CD4-positive, alpha-beta memory T cell (primary cell): Measurements from ENCODE around the gene PDE4D. TPM values are rescaled to one million over a fixed set of nuclear protein-coding genes. Genes with fewer than 3 reads are reported as not detected.

Experiments used
- CTCF ChIA-PET: fragments of 350-600 bp; sonication (Branson Sonifier 250); formaldehyde crosslinking; loops from one replicate; lab custom pipeline; 2021; ENCODE audit warnings: inconsistent platforms; ENCODE audit not compliant: partially characterized antibody; lab: Charles Lee
- POLR2A ChIA-PET: fragments of 350-600 bp; sonication (Branson Sonifier 250); formaldehyde crosslinking; loops from one replicate; lab custom pipeline; 2021; ENCODE audit not compliant: partially characterized antibody; lab: Charles Lee
- DNase-seq, 5 donors: peaks; one replicate each; pipeline versions ENCODE4 v3.0.0 to v3.0.0-alpha.2; 2020 to 2022; ENCODE audit warnings: mixed read lengths in 1 of 5
- H3K27ac ChIP-seq: one replicate; pipeline ENCODE4 v1.7.0; 2013; ENCODE audit warnings: low read depth, low read length
- H3K27me3 ChIP-seq: 2 replicates; pipeline ENCODE4 v1.7.0; 2013; ENCODE audit warnings: mild to moderate bottlenecking, low read length, moderate library complexity; ENCODE audit not compliant: insufficient read depth
- H3K36me3 ChIP-seq: 2 replicates; pipeline ENCODE4 v1.7.0; 2013; ENCODE audit warnings: mild to moderate bottlenecking, low read length, moderate library complexity; ENCODE audit not compliant: insufficient read depth
- H3K4me1 ChIP-seq: 2 replicates; pipeline ENCODE4 v1.7.0; 2013; ENCODE audit warnings: mild to moderate bottlenecking, low read length, moderate library complexity; ENCODE audit not compliant: insufficient read depth
- H3K4me3 ChIP-seq, 2 donors: one replicate each; pipeline ENCODE4 v1.7.0; 2013; ENCODE audit warnings: low read length in 2 of 2, mild to moderate bottlenecking in 1 of 2
- H3K9me3 ChIP-seq, 2 donors: one replicate each; pipeline ENCODE4 v1.7.0; 2013; ENCODE audit warnings: low read length in 2 of 2, control low read depth in 1 of 2; ENCODE audit not compliant: control insufficient read depth in 1 of 2
- H3K27ac Mint-ChIP-seq, 7 donors: one replicate each; pipeline ENCODE4 v1.8.0; 2020 to 2021; ENCODE audit warnings: mixed read lengths in 7 of 7, mild to moderate bottlenecking in 6 of 7, inconsistent platforms in 3 of 7, moderate library complexity in 3 of 7
- H3K27me3 Mint-ChIP-seq, 2 donors: one replicate each; pipeline ENCODE4 v1.8.0; 2020 to 2021; ENCODE audit warnings: mixed read lengths in 2 of 2
- H3K36me3 Mint-ChIP-seq, 2 donors: one replicate each; pipeline ENCODE4 v1.8.0; 2020 to 2021; ENCODE audit warnings: mixed read lengths in 2 of 2, inconsistent platforms in 1 of 2, mild to moderate bottlenecking in 1 of 2
- H3K4me1 Mint-ChIP-seq, 4 donors: one replicate each; pipeline ENCODE4 v1.8.0; 2020 to 2021; ENCODE audit warnings: mixed read lengths in 4 of 4, mild to moderate bottlenecking in 1 of 4
- H3K4me3 Mint-ChIP-seq, 8 donors: one replicate each; pipeline ENCODE4 v1.8.0; 2020 to 2021; ENCODE audit warnings: mixed read lengths in 8 of 8, mild to moderate bottlenecking in 7 of 8, moderate library complexity in 6 of 8, inconsistent platforms in 3 of 8
- H3K9me3 Mint-ChIP-seq, 8 donors: one replicate each; pipeline ENCODE4 v1.8.0; 2020 to 2021; ENCODE audit warnings: mixed read lengths in 8 of 8, mild to moderate bottlenecking in 5 of 8, inconsistent platforms in 3 of 8, moderate library complexity in 1 of 8
- intact Hi-C: fragments of 100-400 bp; cut with micrococcal nuclease; formaldehyde crosslinking; loops from one replicate; pipeline ENCODE4 v1.15.1; 2023
- polyA plus RNA-seq, 2 donors: library from polyadenylated mRNA; unstranded; fragments of 300-500 nt; fragmentation: Illumina TruSeq; gene quantifications; one replicate each; pipeline ENCODE4 v1.2.3, GENCODE V29; 2021
- total RNA-seq, 2 experiments: library from RNA; stranded (reverse); gene quantifications; one replicate each; pipeline ENCODE4 v1.2.3, GENCODE V29; 2021

Gene PDE4D
- total and polyA plus RNA-seq, 4 experiments from 2014 or later = 12.3 to 49.7 (median 30.3) TPM

DNA sequence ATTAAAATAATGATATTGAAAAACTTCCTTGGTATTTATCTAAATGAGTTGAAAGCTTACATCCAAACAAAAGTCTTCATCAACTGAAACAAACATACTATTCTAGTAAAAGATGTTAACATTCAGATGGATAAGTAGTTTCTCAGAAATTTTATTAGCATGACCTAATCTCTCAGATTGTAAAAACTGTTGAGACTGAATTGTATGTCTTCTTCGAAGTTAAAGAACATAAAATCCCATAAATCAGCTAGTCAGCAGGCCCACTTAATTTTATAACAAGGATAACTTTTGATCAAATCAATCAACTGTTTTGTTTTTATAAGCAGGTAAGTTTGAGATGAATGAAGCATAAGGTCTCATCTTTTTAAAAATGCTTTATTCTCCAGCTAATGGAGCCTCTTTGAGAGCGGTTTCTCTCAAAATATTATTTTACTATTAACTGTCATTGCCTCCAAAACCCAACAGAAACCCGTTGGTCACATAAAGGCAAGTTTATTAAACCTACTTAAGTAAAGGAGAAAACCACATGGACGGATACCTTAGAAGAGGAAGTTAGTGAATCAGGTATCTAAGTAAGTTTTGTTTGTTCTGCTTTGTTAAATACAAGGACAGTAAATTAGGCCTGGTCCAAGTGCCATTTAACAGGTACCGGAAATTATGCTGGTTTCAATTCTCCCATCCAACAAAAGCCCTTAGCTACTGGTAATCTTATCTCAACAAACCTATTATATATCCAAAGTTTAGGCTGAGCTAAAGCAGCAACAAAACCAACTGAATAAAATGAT lies 457.0 kb downstream of the PDE4D start:
- intact Hi-C loops = no loop called here

DNA sequence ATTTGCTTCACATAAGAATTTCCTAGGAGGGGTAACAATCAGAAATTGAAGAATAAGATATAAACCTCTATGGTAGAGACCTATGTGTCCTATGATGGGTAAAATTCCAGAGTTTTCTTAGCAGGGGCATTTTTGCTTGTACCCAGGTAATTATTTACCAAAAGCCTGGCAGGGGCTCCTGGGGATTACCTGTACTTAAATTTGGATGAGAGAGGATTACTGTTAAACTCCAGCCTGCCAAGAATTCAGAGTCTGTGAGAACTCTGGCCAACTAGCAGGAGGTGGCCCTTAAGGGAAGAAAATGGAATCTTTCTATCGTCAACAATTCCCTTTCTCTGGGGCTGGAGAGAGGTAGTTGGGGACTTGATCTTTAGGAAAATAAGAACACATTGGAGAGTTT lies 460.4 kb downstream of the PDE4D start:
- ChIA-PET POLR2A (no interaction called here), CTCF (no interaction called here)
- intact Hi-C loops = no loop called here

More for the DNA sequence above, 457.0 kb downstream of the PDE4D start:
- no peak overlapping the region for H3K4me3 ChIP-seq
- no peak for DNase-seq
- H3K9me3 ChIP-seq = no peaks in the 10 kb centered on the region
- no peaks in the 10 kb centered on the region for H3K27me3 ChIP-seq
- H3K4me1 ChIP-seq = no peaks in the 10 kb centered on the region
- H3K4me3 Mint-ChIP-seq = no peak overlapping the region
- POLR2A ChIA-PET = no interaction called here
- H3K36me3 Mint-ChIP-seq = no peaks in the 10 kb centered on the region
- peaks cover 0 to under 1% (median 0%) of the 10 kb centered on the region in 8 donors for H3K9me3 Mint-ChIP-seq
- H3K36me3 ChIP-seq = no peaks in the 10 kb centered on the region
- H3K4me1 Mint-ChIP-seq = no peaks in the 10 kb centered on the region
- no peak overlapping the region for H3K27ac ChIP-seq
- CTCF ChIA-PET = no interaction called here
- peaks cover 2% of the 10 kb centered on the region in 2 donors for H3K27me3 Mint-ChIP-seq
- no peak overlapping the region for H3K27ac Mint-ChIP-seq

DNA sequence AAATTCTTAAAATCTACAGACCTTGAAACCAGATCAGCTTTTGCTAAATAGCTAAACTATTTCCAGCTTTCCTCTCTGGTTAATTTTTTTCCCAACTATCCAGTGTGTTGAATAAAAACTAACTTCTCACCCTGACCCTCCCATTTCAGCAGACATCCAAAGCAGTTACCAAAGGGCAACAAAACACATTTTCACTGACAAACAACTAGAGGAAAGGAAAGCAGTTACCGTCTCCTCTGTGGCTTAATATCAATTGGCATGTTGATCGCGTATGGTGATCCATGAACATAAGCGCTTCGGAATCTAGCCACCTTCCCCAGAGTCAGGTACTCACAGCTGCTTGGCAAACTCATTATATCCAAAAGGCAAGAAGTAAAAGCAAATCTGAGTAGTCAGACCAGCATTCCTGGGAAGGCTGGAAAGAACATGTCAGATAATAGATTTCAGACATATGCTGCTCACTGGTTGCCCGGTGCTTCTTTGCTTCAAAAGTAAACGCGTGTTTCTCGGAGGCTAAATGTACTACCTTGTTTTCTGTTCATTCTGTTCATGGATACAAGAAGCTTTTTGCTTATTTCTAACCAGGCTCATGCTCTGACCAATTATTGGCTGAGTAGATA lies 463.4 kb downstream of the PDE4D start:
- H3K4me1 Mint-ChIP-seq = no peaks in the 10 kb centered on the region
- no peak overlapping the region for H3K4me3 Mint-ChIP-seq
- no peaks in the 10 kb centered on the region for H3K9me3 Mint-ChIP-seq
- H3K36me3 Mint-ChIP-seq = no peaks in the 10 kb centered on the region
- no peak overlapping the region for H3K27ac Mint-ChIP-seq
- no peaks in the 10 kb centered on the region for H3K9me3 ChIP-seq
- H3K27me3 Mint-ChIP-seq = peaks cover 0 to 2% of the 10 kb centered on the region in 2 donors
- H3K4me3 ChIP-seq = no peak overlapping the region
- DNase-seq = no peak
- intact Hi-C loops = no loop called here
- ChIA-PET POLR2A (no interaction called here), CTCF (no interaction called here)
- no peaks in the 10 kb centered on the region for H3K27me3 ChIP-seq
- no peaks in the 10 kb centered on the region for H3K4me1 ChIP-seq
- H3K27ac ChIP-seq = no peak overlapping the region
- H3K36me3 ChIP-seq = no peaks in the 10 kb centered on the region

More for the DNA sequence above, 460.4 kb downstream of the PDE4D start:
- no peaks in the 10 kb centered on the region for H3K36me3 Mint-ChIP-seq
- H3K27ac ChIP-seq = no peak overlapping the region
- no peaks in the 10 kb centered on the region for H3K9me3 ChIP-seq
- no peak overlapping the region for H3K27ac Mint-ChIP-seq
- no peaks in the 10 kb centered on the region for H3K27me3 ChIP-seq
- H3K27me3 Mint-ChIP-seq = peaks cover 2% of the 10 kb centered on the region in 2 donors
- H3K9me3 Mint-ChIP-seq = no peaks in the 10 kb centered on the region
- H3K4me3 Mint-ChIP-seq = no peak overlapping the region
- H3K4me1 ChIP-seq = no peaks in the 10 kb centered on the region
- H3K4me3 ChIP-seq = no peak overlapping the region
- no peaks in the 10 kb centered on the region for H3K4me1 Mint-ChIP-seq
- no peak for DNase-seq
- H3K36me3 ChIP-seq = no peaks in the 10 kb centered on the region

DNA sequence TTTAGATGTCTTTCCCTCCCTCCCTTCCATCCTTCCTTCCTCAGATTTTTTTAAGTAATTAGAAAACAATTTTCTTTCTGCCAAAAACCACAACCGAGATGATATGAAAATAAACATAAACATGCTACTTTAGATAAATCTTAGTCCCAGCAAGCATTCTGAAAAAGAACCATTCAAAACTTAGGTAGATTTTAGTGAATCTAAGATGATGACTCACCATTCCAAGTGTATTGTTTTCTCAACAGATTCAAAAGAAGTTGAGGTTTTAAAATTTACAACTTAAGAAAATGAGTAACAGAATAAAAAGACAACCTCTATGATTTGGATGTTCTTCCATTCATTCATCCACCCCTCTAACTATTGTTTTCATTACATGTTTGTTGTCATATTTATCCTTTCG lies 465.1 kb downstream of the PDE4D start:
- Mint-ChIP-seq H3K9me3 (no peaks in the 10 kb centered on the region), H3K36me3 (no peaks in the 10 kb centered on the region), H3K4me3 (peak overlapping the region in 1 of 8 donors; percentile 15), H3K27ac (no peak overlapping the region), H3K4me1 (no peaks in the 10 kb centered on the region), H3K27me3 (peaks cover 0 to 8% of the 10 kb centered on the region in 2 donors)
- no peak for DNase-seq
- H3K27me3 ChIP-seq = no peaks in the 10 kb centered on the region
- H3K4me1 ChIP-seq = no peaks in the 10 kb centered on the region
- POLR2A ChIA-PET = no interaction called here
- intact Hi-C loops = no loop called here
- H3K27ac ChIP-seq = no peak overlapping the region
- no peaks in the 10 kb centered on the region for H3K36me3 ChIP-seq
- no peak overlapping the region for H3K4me3 ChIP-seq
- CTCF ChIA-PET = interaction anchor here (1.0 kb wide), 1 partner anchor 48 kb away, joined by 3 read pairs; no protein-coding TSS in a partner anchor
- H3K9me3 ChIP-seq = no peaks in the 10 kb centered on the region

DNA sequence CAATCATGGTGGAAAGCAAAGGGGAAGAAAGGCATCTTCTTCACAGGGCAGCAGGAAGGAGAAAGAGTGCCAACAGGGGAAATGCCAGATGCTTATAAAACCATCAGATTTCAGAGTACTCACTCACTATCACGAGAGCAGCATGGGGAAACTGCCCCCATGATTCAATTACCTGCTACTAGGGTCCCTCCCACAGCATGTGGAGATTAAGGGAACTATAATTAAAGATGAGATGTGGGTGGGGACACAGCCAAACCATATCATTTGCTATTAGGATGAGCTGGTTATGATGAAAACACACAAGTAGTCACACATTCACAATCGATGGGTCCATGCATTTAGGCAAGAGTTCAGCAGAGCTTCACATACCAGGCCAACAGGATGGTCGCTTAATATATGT lies 469.0 kb downstream of the PDE4D start:
- no peak overlapping the region for H3K4me3 ChIP-seq
- no peak overlapping the region for H3K4me3 Mint-ChIP-seq
- no peaks in the 10 kb centered on the region for H3K4me1 ChIP-seq
- no peak overlapping the region for H3K27ac ChIP-seq
- peaks cover 0 to 12% of the 10 kb centered on the region in 2 donors for H3K27me3 Mint-ChIP-seq
- H3K9me3 ChIP-seq = no peaks in the 10 kb centered on the region
- H3K36me3 Mint-ChIP-seq = no peaks in the 10 kb centered on the region
- DNase-seq = no peak
- no peaks in the 10 kb centered on the region for H3K36me3 ChIP-seq
- intact Hi-C loops = no loop called here
- H3K9me3 Mint-ChIP-seq = no peaks in the 10 kb centered on the region
- H3K27me3 ChIP-seq = no peaks in the 10 kb centered on the region
- H3K27ac Mint-ChIP-seq = no peak overlapping the region
- CTCF ChIA-PET = no interaction called here
- H3K4me1 Mint-ChIP-seq = no peaks in the 10 kb centered on the region
- POLR2A ChIA-PET = no interaction called here

DNA sequence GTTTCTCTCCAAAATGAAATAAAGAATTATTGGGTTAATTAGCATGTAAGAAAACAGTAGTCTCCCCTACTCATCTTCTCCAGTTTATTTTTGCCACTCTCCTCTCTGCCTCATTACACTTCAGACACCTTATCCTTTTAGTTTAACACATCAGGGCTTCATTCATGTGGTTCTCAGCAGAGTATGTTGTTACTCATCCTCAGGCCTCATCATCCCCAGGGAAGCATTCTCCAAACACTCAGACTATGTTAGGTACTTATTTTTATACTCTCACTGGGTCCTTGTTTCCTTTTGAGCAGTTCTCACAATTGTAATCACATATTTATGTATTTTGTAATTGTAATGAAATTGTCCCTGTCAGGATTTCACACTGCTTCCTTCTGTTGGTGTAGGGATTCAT lies 470.5 kb downstream of the PDE4D start:
- ChIA-PET POLR2A (no interaction called here), CTCF (no interaction called here)
- H3K9me3 Mint-ChIP-seq = no peaks in the 10 kb centered on the region
- intact Hi-C loops = no loop called here
- no peak for DNase-seq
- H3K27ac ChIP-seq = no peak overlapping the region
- no peak overlapping the region for H3K4me3 Mint-ChIP-seq
- H3K27ac Mint-ChIP-seq = no peak overlapping the region
- H3K36me3 ChIP-seq = no peaks in the 10 kb centered on the region
- H3K4me1 Mint-ChIP-seq = no peaks in the 10 kb centered on the region
- H3K27me3 Mint-ChIP-seq = peaks cover 2 to 12% of the 10 kb centered on the region in 2 donors
- H3K4me3 ChIP-seq = no peak overlapping the region
- no peaks in the 10 kb centered on the region for H3K27me3 ChIP-seq
- no peaks in the 10 kb centered on the region for H3K9me3 ChIP-seq
- no peaks in the 10 kb centered on the region for H3K4me1 ChIP-seq
- no peaks in the 10 kb centered on the region for H3K36me3 Mint-ChIP-seq

DNA sequence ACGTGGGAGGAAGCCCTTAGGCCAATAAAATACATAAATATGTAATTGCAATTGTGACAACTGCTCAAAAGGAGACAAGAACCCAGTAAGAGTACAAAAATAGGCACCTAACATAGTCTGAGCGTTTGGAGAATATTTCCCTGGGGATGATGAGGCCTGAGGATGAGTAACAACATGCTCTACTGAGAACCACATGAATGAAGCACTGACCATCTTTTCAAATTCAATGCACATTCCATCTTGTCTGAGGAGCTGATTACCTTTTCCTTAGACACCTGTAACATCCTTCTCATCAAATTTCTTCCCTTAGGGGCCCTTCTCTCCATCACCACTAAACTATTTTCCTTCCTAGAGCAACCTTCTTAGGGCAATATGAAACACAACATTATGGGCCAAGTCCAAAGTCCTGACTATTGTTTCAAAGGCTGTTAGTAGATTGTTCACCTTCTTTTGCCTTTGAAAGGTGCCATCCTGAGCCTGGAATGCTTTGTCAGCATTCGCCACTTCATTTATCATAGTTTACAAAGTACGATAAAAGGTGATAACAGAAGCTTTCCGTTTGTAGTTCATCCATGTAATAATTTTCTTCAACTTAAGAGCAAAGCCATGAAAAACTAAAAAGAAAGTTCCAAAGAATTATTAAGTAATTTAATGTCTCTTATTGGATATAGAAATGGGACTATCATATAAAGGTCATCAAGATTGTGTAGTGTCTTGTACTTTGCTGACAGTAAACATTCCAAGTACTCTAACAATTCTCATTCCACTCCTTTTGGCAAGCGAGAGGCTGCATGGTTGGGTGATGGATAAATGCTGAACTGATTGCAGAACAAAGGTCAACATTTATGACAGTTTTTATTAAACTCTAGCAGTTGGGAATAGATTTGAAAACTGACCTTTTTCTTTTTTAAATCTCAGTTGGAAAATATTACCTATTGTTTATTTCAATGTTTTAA lies 471.3 kb downstream of the PDE4D start:
- CTCF ChIA-PET = no interaction called here
- no peak overlapping the region for H3K27ac ChIP-seq
- H3K27ac Mint-ChIP-seq = no peak overlapping the region
- no peaks in the 10 kb centered on the region for H3K4me1 Mint-ChIP-seq
- H3K4me3 Mint-ChIP-seq = no peak overlapping the region
- no peaks in the 10 kb centered on the region for H3K36me3 Mint-ChIP-seq
- H3K4me1 ChIP-seq = no peaks in the 10 kb centered on the region
- H3K9me3 ChIP-seq = no peaks in the 10 kb centered on the region
- no peaks in the 10 kb centered on the region for H3K27me3 ChIP-seq
- no peaks in the 10 kb centered on the region for H3K9me3 Mint-ChIP-seq
- POLR2A ChIA-PET = no interaction called here
- no peak for DNase-seq
- no peaks in the 10 kb centered on the region for H3K36me3 ChIP-seq
- peaks cover 2 to 12% of the 10 kb centered on the region in 2 donors for H3K27me3 Mint-ChIP-seq
- intact Hi-C loops = no loop called here
- H3K4me3 ChIP-seq = no peak overlapping the region
